Stimulated activated CD8-positive, alpha-beta memory T cell treated with anti-CD3 and anti-CD28 coated beads, Interleukin-7, amount 100 ng/mL, for 48 hours (primary cell): Measurements from ENCODE around the gene RPTOR.

ENCODE experiments used
- DNase-seq, 2 donors: peaks; one replicate each; pipeline ENCODE4 v3.0.0-alpha.2; 2020; ENCODE audit warnings: low read depth in 1 of 2; ENCODE audit errors: extremely low read depth in 1 of 2

RPTOR gene

DNA sequence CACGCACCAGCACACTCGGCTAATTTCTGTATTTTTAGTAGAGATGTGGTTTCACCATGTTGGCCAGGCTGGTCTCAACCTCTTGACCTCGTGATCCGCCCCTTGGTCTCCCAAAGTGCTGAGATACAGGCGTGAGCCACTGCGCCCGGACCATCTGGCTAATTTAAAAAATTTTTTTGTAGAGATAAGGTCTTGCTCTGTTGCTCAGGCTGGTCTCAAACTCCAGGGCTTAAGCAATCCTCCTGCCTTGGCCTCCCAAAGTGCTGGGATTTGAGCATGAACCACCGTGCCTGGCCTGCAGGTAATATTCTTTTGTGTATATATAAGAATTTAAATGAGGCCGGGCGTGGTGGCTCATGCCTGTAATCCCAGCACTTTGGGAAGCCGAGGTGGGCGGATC is 115.0 kb downstream of the RPTOR start:
- no peak for DNase-seq

- DNase-seq, result no peak
These were observed 116.0 kb downstream of the RPTOR start for GRCh38 chr17:80660527-80661198.

- no peak for DNase-seq
These were observed 117.9 kb downstream of the RPTOR start for GRCh38 chr17:80662557-80662956.

DNA sequence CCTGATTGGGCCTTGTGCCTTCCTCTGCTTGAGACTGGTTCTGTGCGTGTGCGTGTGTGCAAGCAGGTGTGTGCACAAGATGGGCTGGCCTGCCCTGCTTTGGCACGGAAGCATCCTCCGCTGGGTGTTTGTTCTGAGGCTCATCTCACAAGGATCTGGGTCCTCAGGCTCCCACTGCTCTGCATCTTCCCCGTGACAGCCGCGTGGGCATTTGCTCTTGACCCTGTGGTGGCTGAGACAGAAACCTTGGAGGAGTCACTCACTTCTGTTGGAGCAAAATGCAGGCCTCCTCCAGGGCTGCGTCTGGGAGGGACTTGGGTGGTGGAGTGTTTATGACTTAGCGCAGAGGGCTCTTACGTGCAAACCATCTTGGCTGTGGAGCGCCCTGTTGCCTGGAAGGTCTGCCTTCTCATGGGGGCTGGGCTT is 119.2 kb downstream of the RPTOR start:
- DNase-seq, result peak in 1 of 2 donors; percentile 20

DNA sequence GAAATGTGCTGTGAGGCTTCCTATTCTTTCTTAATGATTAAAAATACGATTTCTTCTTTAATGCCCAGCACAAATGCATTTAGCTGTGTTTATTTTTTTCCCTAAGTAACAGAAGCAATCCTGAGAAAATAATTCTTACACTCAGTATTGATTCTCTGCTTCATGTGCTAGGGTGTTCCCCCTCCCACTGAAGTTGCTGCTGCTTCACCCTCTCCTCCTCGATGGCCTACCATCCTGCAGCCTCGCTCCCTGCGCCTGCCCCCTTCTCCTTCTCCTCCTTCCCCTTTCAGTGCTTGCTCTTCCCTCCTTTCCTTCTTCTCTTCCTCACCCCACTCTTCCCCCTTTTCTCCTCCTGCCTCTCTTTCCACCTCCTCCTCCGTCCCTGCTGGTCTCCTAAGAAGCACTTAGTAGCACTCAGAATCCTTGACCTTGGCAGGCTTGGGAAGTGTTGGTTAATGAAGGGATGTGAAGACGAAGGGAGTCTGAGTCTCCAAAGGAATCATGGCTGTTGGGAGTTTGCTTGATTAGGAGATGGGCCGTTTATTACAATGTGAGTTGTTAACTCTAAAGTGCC is 119.7 kb downstream of the RPTOR start:
- no peak for DNase-seq

- no peak for DNase-seq
These were observed 121.2 kb downstream of the RPTOR start for GRCh38 chr17:80665792-80666191.

DNA sequence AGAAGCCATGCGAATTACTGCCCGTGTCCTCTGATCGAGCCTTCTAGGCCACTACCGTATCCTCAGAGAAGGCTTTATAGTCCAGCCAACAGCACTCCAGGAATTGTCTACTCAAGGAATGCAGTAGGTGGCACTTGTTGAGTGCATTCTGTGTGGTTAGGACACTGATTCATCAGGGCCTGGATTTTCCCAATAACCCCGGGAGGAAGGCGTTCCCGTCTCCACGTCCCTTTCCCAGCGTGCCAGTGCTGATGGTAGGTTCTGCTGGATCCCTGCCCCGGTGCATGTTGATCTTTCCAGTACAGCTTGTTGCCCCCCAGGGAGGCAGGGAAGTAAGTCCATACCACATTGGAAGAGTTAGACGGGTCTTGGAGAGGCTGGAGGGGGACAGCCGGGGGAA is 122.2 kb downstream of the RPTOR start:
- no peak for DNase-seq

DNA sequence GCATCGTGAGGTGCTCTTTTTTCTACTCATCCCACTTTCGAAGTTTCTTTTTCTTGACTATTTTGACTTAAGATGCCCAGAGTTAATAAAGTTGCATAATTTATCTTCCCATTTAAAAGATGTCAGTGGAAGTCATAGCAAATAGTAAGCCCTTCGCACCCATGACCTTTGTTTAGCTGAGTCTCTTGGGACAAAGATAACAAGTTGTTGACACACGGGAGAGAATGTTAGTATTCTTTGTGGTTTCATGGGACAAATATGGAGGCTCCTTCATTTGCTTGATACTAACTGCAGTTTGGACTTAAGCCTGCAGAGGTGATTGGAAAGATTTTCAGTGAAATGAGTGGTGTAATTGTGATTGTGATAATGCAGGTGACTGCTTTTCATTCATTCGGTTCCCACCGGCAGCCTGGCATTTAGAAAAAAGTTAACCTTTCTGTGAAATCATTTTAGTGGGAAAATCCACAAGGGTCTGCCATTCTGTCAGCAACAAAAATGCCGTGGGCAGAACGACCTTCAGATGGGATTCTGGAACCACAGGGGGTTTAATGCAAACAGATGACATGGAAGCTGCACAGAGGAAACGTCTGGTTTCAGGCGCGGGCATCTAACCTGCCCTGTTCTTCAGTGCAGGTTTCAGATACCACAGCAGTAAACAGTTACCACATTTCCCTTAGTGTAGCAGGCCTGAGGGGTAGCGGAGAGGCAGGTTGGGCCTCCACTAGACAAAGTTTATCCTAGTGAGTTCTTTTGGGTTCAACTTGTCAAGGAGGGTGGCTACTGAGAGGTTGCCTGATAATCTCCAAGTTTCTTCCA is 123.0 kb downstream of the RPTOR start:
- DNase-seq, result no peak

GRCh38 chr17:80668375-80669148 is 123.9 kb downstream of the RPTOR start:
- no peak for DNase-seq

GRCh38 chr17:80671039-80671824 is 126.6 kb downstream of the RPTOR start:
- no peak for DNase-seq

DNA sequence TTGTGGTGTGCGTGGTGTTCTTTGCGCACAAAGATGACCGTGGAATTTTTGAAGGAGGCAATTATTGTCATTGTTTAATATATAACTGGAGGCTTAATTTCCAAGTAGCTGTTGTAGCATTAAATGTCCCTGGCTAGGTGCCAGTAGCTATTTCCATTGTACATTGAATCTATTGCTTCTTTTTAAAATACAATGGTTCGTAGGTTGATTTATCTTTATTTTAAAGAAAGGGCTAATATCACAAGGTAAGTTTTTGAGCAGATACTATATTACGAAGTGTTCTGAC is 127.1 kb downstream of the RPTOR start:
- DNase-seq, result no peak

GRCh38 chr17:80673152-80673920 is 128.7 kb downstream of the RPTOR start:
- no peak for DNase-seq

DNA sequence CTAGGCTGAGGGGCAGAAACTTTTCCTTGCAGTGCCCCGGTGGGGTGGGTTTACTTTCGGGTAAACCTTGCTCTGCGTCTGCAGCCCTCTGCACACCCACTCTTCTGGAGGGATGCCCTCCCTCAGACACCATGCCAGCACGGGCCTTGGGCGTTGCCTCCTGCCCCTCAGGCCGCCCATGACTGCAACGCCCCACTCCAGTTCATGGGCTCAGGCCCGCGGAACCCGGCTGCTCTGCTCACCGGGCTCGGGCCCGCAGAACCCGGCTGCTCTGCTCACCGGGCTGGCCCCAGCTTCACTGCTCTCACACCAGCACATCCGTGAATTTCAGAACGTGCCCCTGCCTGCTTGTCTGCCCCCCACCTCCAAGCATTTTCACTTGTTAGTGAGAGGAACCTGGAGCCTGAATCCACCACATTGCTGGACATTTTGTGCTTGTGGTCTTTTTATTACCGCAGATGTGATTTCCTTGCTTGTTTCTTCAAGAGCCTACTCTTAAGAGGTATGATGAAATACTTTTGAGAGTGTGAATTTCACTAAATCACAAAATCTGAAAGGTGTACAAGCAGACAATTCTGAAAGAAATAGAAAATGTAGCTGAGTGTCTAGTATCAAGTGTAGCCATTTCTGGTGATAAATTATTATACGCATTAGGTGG is 130.9 kb downstream of the RPTOR start:
- DNase-seq, result no peak

GRCh38 chr17:80676096-80676466 is 131.4 kb downstream of the RPTOR start:
- no peak for DNase-seq

- DNase-seq, result no peak
These were observed 131.9 kb downstream of the RPTOR start for GRCh38 chr17:80676564-80676963.

GRCh38 chr17:80677214-80677756 is 132.6 kb downstream of the RPTOR start:
- no peak for DNase-seq

DNA sequence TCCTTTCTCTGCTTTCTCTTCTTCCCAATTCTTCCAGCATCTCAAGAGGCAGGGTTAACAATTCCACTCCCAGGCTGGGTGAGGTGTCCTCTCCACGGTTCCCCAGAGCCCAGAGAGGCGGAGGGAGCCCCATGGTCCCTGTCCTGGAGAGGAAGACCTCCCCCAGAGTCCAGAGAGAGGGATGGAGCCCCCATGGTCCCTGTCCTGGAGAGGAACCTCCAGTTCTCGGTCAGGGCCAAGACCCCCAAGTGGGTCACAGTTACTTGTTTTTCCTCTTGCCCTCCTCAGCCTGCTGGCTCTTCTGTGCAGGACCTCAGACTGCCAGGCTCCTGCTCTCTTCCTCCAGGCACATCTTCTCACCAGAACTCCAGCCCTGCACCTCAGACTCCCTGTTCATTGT is 135.2 kb downstream of the RPTOR start:
- no peak for DNase-seq

GRCh38 chr17:80681215-80681614 is 136.6 kb downstream of the RPTOR start:
- no peak for DNase-seq

DNA sequence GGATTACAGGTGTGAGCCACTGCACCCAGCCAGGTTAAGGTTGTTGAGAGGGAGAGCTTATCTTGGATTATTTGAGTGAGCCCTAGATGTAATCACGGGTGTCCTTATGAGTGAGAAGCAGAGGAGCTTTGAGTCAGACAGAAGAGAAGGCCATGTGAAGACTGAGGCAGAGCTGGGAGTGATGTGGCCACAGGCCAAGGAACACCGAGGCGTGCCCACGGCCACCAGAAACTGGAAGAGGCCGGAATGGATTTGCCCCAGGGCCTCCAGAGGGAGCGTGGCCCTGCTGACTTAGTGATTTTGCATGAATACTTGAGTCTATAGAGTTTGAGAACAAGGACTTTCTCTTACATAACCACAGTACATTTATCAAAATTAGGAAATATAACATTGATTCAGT is 137.7 kb downstream of the RPTOR start:
- DNase-seq, result no peak
